CD4-positive, alpha-beta T cell treated with Interleukin-6 at 100 ng/mL for 8 hours (primary cell): ENCODE results near the gene L3MBTL4.

ENCODE experiments used
- DNase-seq: peaks from one replicate; pipeline ENCODE4 v3.0.0-alpha.2; 2020; ENCODE audit warnings: mixed read lengths, low spot score

Gene L3MBTL4

GRCh38 chr18:6363216-6363615, 51.5 kb downstream of the L3MBTL4 start:
- DNase-seq = no peak

DNA sequence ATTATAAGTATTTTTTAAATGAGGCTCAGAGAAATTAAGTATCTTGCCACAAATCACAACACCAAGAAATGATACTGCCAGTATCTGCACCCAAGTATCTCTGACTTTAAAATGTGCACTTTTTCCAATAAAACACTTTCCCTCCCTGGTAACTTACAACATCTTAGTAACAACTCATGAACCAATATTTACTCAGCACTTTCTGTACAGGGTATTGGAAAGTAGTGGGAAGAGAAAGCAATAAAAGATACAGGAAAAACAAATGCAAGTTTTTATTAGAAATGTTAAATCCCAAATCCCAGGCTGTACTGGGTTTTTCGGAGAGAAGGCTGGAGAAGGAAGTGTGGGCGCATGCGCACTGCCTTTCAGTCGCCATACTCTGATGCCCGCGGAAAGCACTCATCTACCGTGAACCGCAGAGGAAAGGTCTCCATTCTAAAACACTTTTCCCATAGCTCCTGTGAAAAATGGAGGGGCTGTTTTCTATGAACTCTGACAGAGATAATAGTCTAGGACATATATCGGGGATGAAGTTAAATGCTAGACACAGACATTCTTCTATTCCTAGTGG, 52.1 kb downstream of the L3MBTL4 start:
- DNase-seq = no peak

GRCh38 chr18:6357668-6358067, 57.0 kb downstream of the L3MBTL4 start:
- no peak for DNase-seq

- no peak for DNase-seq
Measured at GRCh38 chr18:6355789-6356589, 58.7 kb downstream of the L3MBTL4 start.

- no peak for DNase-seq
Measured at GRCh38 chr18:6352275-6352674, 62.4 kb downstream of the L3MBTL4 start.

- DNase-seq = no peak
Measured at GRCh38 chr18:6342990-6343389, 71.7 kb downstream of the L3MBTL4 start.

DNA sequence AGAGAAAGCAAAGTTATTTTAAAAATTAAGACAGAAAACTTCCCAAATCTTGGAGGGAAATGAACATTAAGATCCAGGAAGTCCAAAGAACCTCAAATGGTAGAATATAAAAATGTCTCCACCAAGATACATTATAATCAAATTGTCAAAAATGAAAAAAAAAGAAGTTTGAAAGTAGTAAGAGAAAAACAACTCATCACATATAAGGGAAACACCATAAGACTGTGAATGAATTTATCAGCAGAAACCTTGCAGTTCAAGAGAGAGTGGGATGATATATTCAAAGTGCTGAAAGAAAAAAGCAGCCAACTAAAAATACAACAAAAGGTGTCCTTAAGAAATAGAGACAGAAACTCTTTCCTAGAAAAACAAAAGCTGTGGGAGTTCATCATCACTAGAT, 73.0 kb downstream of the L3MBTL4 start:
- DNase-seq = no peak

DNA sequence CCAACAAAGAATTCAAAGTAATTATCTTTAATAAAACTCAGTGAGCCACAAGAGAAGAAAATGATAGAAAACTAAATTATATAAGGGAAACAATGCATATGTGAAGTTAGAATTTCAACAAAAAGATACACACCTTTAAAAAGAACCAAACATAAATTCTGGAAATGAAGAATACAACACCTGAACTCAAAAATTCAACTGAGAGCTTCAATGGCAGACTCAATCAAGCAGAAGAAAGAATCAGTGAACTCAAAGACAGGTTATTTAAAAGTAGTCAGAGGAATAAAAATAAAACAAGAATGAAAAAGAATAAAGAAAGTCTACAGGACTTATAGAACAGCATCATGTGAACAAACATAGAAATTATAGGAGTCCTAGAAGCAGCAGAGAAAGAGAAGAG, 73.4 kb downstream of the L3MBTL4 start:
- DNase-seq = no peak

GRCh38 chr18:6340121-6340520, 74.6 kb downstream of the L3MBTL4 start:
- no peak for DNase-seq

DNA sequence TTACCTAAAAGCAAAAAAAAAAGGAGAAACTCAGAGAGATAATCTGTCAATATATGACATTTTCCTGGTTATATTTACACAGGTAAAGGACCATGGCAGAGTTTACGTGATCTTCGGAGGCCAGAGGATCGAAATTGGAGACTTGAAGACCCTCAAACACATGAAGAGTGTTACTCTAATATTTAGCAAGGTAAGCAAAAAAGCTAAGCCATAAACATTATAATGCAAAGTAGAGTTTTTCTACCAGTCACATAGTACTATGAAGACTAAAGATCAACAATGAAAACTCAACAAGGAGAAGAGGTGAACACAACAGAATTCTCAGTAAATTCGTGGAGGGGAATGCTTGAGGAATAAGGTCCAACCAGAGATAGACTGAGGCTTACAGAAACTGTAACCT, 78.5 kb downstream of the L3MBTL4 start:
- no peak for DNase-seq

GRCh38 chr18:6333981-6334380, 80.7 kb downstream of the L3MBTL4 start:
- no peak for DNase-seq

DNA sequence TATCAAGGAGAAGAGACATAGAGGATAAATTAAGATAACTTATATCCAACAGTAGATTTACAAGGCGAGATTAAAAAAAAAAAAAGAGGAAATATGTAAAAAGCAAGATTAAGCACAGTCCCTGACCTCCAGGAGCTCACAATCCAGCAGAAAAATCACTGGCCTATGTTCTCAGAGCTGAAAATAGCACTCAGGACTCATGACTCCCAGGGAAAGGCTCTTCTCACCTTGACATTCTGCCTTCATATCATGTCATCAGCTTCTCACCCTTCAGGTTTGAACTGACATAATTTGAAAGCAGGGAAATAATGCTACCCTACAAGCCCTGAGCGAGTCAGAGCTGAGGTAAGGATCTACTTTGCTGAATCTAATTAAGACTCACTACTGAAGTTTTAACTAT, 82.8 kb downstream of the L3MBTL4 start:
- DNase-seq = no peak

GRCh38 chr18:6330786-6331185, 83.9 kb downstream of the L3MBTL4 start:
- DNase-seq = no peak

GRCh38 chr18:6328621-6329010, 86.1 kb downstream of the L3MBTL4 start:
- no peak for DNase-seq

GRCh38 chr18:6327895-6328620, 86.7 kb downstream of the L3MBTL4 start:
- no peak for DNase-seq

- DNase-seq = no peak
Measured at GRCh38 chr18:6327485-6327884, 87.2 kb downstream of the L3MBTL4 start.

- no peak for DNase-seq
Measured at GRCh38 chr18:6326566-6326965, 88.1 kb downstream of the L3MBTL4 start.

- DNase-seq = no peak
Measured at GRCh38 chr18:6323319-6323889, 91.3 kb downstream of the L3MBTL4 start.

DNA sequence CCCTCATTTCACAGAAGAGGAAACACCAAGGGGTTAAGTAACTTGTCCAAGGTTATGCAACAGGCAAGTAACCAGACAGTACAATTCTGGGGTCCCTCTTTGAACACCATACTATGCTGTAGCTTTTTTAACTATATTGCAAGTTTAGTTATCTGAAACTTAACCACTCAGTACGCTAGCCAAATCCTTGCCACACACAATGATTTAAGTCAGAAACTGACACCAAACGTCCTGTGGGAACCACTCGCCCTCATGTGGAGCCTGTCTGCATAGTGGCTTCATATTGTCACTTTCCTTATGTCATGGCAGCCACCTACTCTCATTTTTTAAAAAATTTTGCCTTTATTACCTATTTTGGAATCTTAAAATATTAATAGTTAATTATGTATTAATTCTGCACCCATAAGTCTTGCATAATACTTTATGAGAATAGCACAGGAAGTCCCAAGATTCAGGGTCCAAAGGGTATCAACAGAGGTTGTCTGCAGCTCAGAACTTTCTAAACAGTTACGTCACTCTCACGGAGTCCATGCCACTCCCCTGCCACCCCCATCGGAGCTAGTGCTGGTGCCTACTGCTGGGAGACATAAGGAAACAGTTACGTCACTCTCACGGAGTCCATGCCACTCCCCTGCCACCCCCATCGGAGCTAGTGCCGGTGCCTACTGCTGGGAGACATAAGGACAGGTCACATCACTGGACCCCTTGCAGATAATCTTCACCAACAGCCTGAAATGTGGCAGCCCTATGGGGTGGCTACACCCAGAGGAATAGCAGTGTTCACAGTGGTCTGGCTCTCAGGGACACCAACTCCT, 99.0 kb downstream of the L3MBTL4 start:
- DNase-seq = no peak

DNA sequence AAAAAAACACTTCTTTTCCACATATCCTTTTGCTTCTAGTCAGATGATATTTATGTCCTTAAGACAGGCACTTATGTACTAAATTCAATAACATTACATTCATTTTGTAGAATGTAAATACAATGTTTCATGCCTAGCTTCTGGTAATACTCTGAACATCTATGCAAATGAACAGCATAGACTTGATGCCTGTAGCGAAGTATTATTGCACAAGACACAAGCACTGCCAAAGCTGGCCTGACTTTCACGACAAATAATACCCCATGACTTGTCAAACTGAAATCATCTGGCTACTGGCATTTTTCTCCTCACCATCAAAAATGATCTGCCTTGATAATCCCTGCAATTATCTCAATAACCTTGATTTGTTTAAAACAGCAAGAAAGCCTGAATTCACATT, 101.3 kb downstream of the L3MBTL4 start:
- DNase-seq = no peak

DNA sequence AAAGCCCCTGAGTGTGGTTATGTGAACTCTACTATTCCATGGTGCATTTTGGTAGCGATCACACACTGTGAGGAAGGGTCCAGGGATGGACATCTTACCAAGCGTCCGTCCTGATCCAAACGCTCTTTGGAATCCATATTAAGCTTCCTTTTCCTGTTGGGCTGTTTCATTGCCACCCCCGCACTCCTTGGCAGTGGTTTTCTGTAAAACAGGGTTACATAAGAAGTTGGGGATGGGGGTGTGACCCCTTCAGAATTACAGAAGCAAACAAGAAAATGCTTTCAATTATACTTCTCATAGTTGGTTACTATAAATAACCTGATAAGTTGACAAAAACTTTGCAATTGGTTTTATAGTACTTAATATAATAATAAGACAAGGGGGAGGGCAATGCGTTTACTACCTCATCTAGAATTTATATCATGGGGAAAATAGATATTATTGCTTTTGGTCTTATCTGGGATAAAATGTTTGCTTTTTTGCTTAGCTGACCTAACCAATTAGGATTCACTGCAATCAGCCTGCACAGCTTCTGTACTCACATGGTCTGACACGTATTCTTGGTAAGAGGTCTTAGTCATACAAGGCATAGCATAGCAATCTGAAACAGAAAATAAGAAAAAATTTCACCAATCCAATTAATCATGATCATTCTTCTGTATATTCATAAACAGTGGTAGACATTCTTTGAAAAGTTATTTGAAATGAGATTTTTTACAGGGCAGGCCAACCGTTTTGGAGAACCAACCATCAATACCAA, 103.1 kb downstream of the L3MBTL4 start:
- DNase-seq = no peak
